GM12878 (cell line): ENCODE measurements around the gene MRAP2.

Experiments
- FOXM1 ChIP-seq: IDR thresholded peaks from 2 replicates; pipeline ENCODE4 v1.6.1; 2012; ENCODE audit warnings: low read depth, mild to moderate bottlenecking, inconsistent platforms, low read length, moderate library complexity
- TF ChIP-seq, protein P1 (sequence below): IDR thresholded peaks from 2 replicates; pipeline ENCODE4 v1.6.1; 2011; ENCODE audit warnings: borderline replicate concordance, low read depth, mild to moderate bottlenecking, moderate library complexity, mixed read lengths, low read length; ENCODE audit not compliant: insufficient read depth; ENCODE audit errors: extremely low read length
- TF ChIP-seq, protein P2 (sequence below): IDR thresholded peaks from 2 replicates; pipeline ENCODE4 v1.6.1; 2012; ENCODE audit warnings: mild to moderate bottlenecking, low read depth, low read length
- TF ChIP-seq, protein P3 (sequence below): fragments of 450-650 bp; formaldehyde crosslinking; IDR thresholded peaks from 2 replicates; pipeline ENCODE4 v1.4.0; 2022; ENCODE audit warnings: mild to moderate bottlenecking, moderate library complexity

DNA sequence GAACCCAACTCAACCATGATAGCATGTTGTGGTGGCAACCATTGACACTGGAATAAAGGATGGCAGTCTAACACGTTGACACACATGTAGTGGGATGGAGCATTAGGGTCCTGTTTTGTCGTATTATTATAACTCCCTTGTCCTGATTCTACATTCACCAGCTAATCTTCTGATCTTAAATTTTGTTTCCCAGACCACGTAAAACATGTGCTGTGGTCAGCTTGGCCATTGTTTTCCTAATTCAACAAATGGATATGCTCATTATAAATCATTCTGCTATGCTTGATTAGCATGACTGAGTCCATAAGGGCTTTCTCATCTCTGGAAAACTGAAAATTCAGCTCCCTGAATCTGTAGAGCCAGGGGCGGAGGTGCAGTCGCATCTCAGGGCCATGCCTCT, 15.0 kb downstream of the MRAP2 start:
- TF ChIP-seq FOXM1 = no peak
- TF ChIP-seq, protein P1, sequence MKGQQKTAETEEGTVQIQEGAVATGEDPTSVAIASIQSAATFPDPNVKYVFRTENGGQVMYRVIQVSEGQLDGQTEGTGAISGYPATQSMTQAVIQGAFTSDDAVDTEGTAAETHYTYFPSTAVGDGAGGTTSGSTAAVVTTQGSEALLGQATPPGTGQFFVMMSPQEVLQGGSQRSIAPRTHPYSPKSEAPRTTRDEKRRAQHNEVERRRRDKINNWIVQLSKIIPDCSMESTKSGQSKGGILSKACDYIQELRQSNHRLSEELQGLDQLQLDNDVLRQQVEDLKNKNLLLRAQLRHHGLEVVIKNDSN = no peak
- TF ChIP-seq, protein P2, sequence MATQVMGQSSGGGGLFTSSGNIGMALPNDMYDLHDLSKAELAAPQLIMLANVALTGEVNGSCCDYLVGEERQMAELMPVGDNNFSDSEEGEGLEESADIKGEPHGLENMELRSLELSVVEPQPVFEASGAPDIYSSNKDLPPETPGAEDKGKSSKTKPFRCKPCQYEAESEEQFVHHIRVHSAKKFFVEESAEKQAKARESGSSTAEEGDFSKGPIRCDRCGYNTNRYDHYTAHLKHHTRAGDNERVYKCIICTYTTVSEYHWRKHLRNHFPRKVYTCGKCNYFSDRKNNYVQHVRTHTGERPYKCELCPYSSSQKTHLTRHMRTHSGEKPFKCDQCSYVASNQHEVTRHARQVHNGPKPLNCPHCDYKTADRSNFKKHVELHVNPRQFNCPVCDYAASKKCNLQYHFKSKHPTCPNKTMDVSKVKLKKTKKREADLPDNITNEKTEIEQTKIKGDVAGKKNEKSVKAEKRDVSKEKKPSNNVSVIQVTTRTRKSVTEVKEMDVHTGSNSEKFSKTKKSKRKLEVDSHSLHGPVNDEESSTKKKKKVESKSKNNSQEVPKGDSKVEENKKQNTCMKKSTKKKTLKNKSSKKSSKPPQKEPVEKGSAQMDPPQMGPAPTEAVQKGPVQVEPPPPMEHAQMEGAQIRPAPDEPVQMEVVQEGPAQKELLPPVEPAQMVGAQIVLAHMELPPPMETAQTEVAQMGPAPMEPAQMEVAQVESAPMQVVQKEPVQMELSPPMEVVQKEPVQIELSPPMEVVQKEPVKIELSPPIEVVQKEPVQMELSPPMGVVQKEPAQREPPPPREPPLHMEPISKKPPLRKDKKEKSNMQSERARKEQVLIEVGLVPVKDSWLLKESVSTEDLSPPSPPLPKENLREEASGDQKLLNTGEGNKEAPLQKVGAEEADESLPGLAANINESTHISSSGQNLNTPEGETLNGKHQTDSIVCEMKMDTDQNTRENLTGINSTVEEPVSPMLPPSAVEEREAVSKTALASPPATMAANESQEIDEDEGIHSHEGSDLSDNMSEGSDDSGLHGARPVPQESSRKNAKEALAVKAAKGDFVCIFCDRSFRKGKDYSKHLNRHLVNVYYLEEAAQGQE = no peak
- TF ChIP-seq, protein P3, sequence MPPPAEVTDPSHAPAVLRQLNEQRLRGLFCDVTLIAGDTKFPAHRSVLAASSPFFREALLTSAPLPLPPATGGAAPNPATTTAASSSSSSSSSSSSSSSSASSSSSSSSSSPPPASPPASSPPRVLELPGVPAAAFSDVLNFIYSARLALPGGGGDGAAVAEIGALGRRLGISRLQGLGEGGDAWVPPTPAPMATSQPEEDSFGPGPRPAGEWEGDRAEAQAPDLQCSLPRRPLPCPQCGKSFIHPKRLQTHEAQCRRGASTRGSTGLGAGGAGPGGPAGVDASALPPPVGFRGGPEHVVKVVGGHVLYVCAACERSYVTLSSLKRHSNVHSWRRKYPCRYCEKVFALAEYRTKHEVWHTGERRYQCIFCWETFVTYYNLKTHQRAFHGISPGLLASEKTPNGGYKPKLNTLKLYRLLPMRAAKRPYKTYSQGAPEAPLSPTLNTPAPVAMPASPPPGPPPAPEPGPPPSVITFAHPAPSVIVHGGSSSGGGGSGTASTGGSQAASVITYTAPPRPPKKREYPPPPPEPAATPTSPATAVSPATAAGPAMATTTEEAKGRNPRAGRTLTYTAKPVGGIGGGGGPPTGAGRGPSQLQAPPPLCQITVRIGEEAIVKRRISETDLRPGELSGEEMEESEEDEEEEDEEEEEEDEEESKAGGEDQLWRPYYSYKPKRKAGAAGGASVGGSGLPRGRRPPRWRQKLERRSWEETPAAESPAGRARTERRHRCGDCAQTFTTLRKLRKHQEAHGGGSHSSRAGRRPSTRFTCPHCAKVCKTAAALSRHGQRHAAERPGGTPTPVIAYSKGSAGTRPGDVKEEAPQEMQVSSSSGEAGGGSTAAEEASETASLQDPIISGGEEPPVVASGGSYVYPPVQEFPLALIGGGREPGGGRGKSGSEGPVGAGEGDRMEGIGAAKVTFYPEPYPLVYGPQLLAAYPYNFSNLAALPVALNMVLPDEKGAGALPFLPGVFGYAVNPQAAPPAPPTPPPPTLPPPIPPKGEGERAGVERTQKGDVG (CRISPR knock-in tag) = no peak
